ENCODE results near the gene MLN. TPM values are rescaled to one million over a fixed set of nuclear protein-coding genes. Genes with fewer than 3 reads are reported as not detected.

Gene MLN
- total RNA-seq, 4 donors from 2014 or later: not detected

- DNase-seq: no peak
- Histone ChIP-seq H3K9me3 (no peaks in the 10 kb centered on the region), H3K27me3 (no peaks in the 10 kb centered on the region), H3K4me3 (no peak overlapping the region), H3K4me1 (peaks cover 4 to 28% (median 10%) of the 10 kb centered on the region in 4 donors), H3K27ac (no peak overlapping the region), H3K36me3 (no peaks in the 10 kb centered on the region)
- 54% methylated on average over 4 of the region's 4 CpGs; no CpG with 5 or more reads in 1 of the 2 donors for WGBS, 2 donors (ENCODE audit: low coverage in 1 of 2)
- intact Hi-C loops (cut with DNase I; ENCODE audit: low total_unique reads) (no loop called here), in situ Hi-C loops (cut with MboI; ENCODE audit: low pct_ligation_motif_present in 1 of 4, low pct_unique_long_range_greater_than_20kb in 1 of 4, low sequenced_read_pairs in 3 of 4) (loop anchor here in 3 of 4 donors (10.0 to 25.0 kb wide), 4 partner anchors 262 to 400 kb away; no protein-coding TSS in a partner anchor)
- TF ChIP-seq POLR2AphosphoS5 (IDR thresholded peaks at IDR 0.05): no peak
- no peak for TF ChIP-seq POLR2A (IDR thresholded peaks at IDR 0.05)
- TF ChIP-seq EP300 (IDR thresholded peaks at IDR 0.05; ENCODE audit: low read depth): no peak
- TF ChIP-seq CTCF (IDR thresholded peaks at IDR 0.05): no peak
Observed at GRCh38 chr6:33762713-33763112, 41.1 kb downstream of the MLN start.

- Histone ChIP-seq H3K27ac (peak overlapping the region in 3 of 4 donors; percentile 44 to 49 (median 44)), H3K36me3 (no peaks in the 10 kb centered on the region), H3K9me3 (no peaks in the 10 kb centered on the region), H3K27me3 (no peaks in the 10 kb centered on the region), H3K4me1 (peaks cover 4 to 28% (median 10%) of the 10 kb centered on the region in 4 donors), H3K4me3 (no peak overlapping the region)
- peak; percentile 83 for DNase-seq
- intact Hi-C loops (cut with DNase I; ENCODE audit: low total_unique reads): no loop called here
- TF ChIP-seq POLR2A (IDR thresholded peaks at IDR 0.05): no peak
- peak in 1 of 3 donors; percentile 10 for TF ChIP-seq POLR2AphosphoS5 (IDR thresholded peaks at IDR 0.05)
- peak; percentile 57 to 92 (median 77) for TF ChIP-seq CTCF (IDR thresholded peaks at IDR 0.05)
- no peak for TF ChIP-seq EP300 (IDR thresholded peaks at IDR 0.05; ENCODE audit: low read depth)
- 21% methylated on average over 5 of the region's 7 CpGs; no CpG with 5 or more reads in 1 of the 2 donors for WGBS, 2 donors (ENCODE audit: low coverage in 1 of 2)
- in situ Hi-C loops (cut with MboI; ENCODE audit: low pct_ligation_motif_present in 1 of 4, low pct_unique_long_range_greater_than_20kb in 1 of 4, low sequenced_read_pairs in 3 of 4): loop anchor here in 3 of 4 donors (10.0 to 25.0 kb wide), 4 partner anchors 263 to 400 kb away; no protein-coding TSS in a partner anchor
Observed at GRCh38 chr6:33761922-33762629, 41.7 kb downstream of the MLN start.

GRCh38 chr6:33761581-33761921, 42.3 kb downstream of the MLN start:
- WGBS, 2 donors (ENCODE audit: low coverage in 1 of 2): 67% methylated on average over 1 of the region's 2 CpGs; no CpG with 5 or more reads in 1 of the 2 donors

More at GRCh38 chr6:33761581-33761921, 42.3 kb downstream of the MLN start:
- Histone ChIP-seq H3K27me3 (no peaks in the 10 kb centered on the region), H3K36me3 (no peaks in the 10 kb centered on the region), H3K4me3 (no peak overlapping the region), H3K27ac (peak overlapping the region in 3 of 4 donors; percentile 44 to 49 (median 44)), H3K4me1 (peaks cover 4 to 28% (median 10%) of the 10 kb centered on the region in 4 donors), H3K9me3 (no peaks in the 10 kb centered on the region)
- intact Hi-C loops (cut with DNase I; ENCODE audit: low total_unique reads) (no loop called here), in situ Hi-C loops (cut with MboI; ENCODE audit: low pct_ligation_motif_present in 1 of 4, low pct_unique_long_range_greater_than_20kb in 1 of 4, low sequenced_read_pairs in 3 of 4) (loop anchor here in 3 of 4 donors (10.0 to 25.0 kb wide), 4 partner anchors 263 to 401 kb away; no protein-coding TSS in a partner anchor)
- no peak for DNase-seq
- TF ChIP-seq CTCF (IDR thresholded peaks at IDR 0.05) (no peak), POLR2AphosphoS5 (IDR thresholded peaks at IDR 0.05) (no peak)

Data from transverse colon (tissue), 4 donors.